Esophagus squamous epithelium (tissue), 5 donors: ENCODE results near the gene MISFA. TPM values are rescaled to one million over a fixed set of nuclear protein-coding genes. Genes with fewer than 3 reads are reported as not detected.

Source experiments
- DNase-seq: peaks from one replicate; lab custom pipeline; 2025; lab: John Stamatoyannopoulos, UW
- H3K27ac ChIP-seq, 4 donors: fragments of 200-600 bp; sonication (generic); one replicate each; pipeline ENCODE4 v1.5.1; 2016 to 2019; ENCODE audit warnings: mild to moderate bottlenecking in 1 of 4
- H3K27me3 ChIP-seq, 4 donors: fragments of 200-600 bp; sonication (generic); 1 replicate in 3 of 4; 2 replicates in 1 of 4; pipeline versions ENCODE4 v1.5.1 to v1.6.0; 2017 to 2021; ENCODE audit warnings: antibody characterized with exemption in 1 of 4
- H3K36me3 ChIP-seq, 3 donors: fragments of 200-600 bp; sonication (generic); one replicate each; pipeline ENCODE4 v1.5.1; 2016 to 2019
- H3K4me1 ChIP-seq, 3 donors: fragments of 200-600 bp; sonication (generic); one replicate each; pipeline ENCODE4 v1.5.1; 2017 to 2019
- H3K4me3 ChIP-seq, 4 donors: fragments of 200-600 bp; sonication (generic); 1 replicate in 3 of 4; 2 replicates in 1 of 4; pipeline ENCODE4 v1.5.1; 2016 to 2019; ENCODE audit warnings: mild to moderate bottlenecking in 2 of 4, moderate library complexity in 1 of 4
- H3K9me3 ChIP-seq, 3 donors: fragments of 200-600 bp; sonication (generic); one replicate each; pipeline ENCODE4 v1.5.1; 2016 to 2019
- CTCF ChIP-seq, 6 experiments: fragments of 450-650 bp in 4 of 6; fragments of 200-600 bp in 2 of 6; sonication (generic) in 2 of 6; IDR thresholded peaks; one replicate each; pipeline ENCODE4 v1.5.1; 2016 to 2019; ENCODE audit warnings: antibody characterized with exemption in 6 of 6, mild to moderate bottlenecking in 4 of 6, moderate library complexity in 4 of 6
- POLR2A ChIP-seq, 4 donors: fragments of 450-650 bp; IDR thresholded peaks; one replicate each; pipeline ENCODE4 v1.6.1; 2017; ENCODE audit warnings: antibody characterized with exemption in 4 of 4, mild to moderate bottlenecking in 4 of 4, moderate library complexity in 3 of 4
- WGBS, 2 donors: methylation state at CpG; one replicate each; pipeline ENCODE4 v1.1.5; 2018; 5-methylcytosine and 5-hydroxymethylcytosine counted together
- intact Hi-C: fragments of 100-400 bp; cut with DNase I; formaldehyde crosslinking; loops from one replicate; pipeline ENCODE4 v1.15.0; 2022
- total RNA-seq, 4 donors: library from RNA; depleted of rRNA; stranded (reverse); fragments of >200 nt; gene quantifications; one replicate each; pipeline ENCODE4 v1.1.0, GENCODE V29; 2016
- donor health status: DM: yes; HTN: yes; CAD: no.

Gene MISFA
- total RNA-seq, 4 donors from 2014 or later, result 1.4 to 2.5 TPM; not detected in 2

- H3K4me3 ChIP-seq, result no peak overlapping the region
- H3K27me3 ChIP-seq, result no peaks in the 10 kb centered on the region
- TF ChIP-seq POLR2A (IDR thresholded peaks at IDR 0.05) (no peak), CTCF (IDR thresholded peaks at IDR 0.05) (no peak)
- WGBS, 2 donors, result 61 to 71% methylated on average over 10 of the region's 10 CpGs
- peak overlapping the region in 3 of 4 donors; percentile 11 to 47 (median 23) for H3K27ac ChIP-seq
- no peak for DNase-seq
- H3K36me3 ChIP-seq, result peaks cover 0 to 32% (median 9%) of the 10 kb centered on the region in 3 donors
- H3K4me1 ChIP-seq, result peaks cover 0 to 33% (median 16%) of the 10 kb centered on the region in 3 donors
- intact Hi-C loops, result no loop called here
- no peaks in the 10 kb centered on the region for H3K9me3 ChIP-seq
Observed at GRCh38 chr11:18617688-18618341, 18.2 kb downstream of the MISFA start.

DNA sequence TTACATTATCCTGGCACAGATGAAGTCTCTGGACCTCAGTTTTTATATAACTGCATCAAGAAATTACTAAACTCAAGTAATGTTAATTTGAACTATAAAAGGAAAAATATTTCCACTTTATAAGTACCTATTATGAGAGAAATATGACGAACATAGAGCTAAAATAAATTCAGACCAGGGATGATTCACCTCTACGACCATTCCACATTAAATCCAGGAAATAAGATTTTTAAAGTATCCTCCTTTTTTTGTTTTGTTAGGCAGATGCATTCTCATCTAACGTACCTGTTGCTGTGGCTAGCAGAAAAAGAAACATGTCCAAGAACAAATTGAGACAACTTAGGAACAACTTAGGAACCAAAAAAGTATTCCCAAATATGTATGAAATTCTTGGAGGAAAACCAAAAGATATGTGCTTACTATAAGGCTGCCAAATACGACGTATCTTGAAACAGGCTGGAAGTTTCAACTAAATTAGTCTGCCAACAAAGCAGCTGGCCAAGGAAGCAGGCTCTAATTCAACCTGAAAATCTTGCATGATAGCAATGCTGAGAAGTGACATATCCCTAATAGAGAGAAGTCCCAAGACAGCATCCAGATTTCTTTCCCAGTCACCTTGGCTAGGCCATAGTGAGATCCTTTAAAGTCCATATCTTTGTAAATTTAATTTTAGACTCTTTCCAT lies 18.9 kb downstream of the MISFA start:
- Histone ChIP-seq H3K27me3 (no peaks in the 10 kb centered on the region), H3K9me3 (no peaks in the 10 kb centered on the region), H3K27ac (peak overlapping the region in 3 of 4 donors; percentile 11 to 47 (median 23)), H3K36me3 (peaks cover 0 to 26% (median 9%) of the 10 kb centered on the region in 3 donors), H3K4me1 (peaks cover 0 to 33% (median 16%) of the 10 kb centered on the region in 3 donors), H3K4me3 (no peak overlapping the region)
- TF ChIP-seq POLR2A (IDR thresholded peaks at IDR 0.05), result no peak
- no peak for TF ChIP-seq CTCF (IDR thresholded peaks at IDR 0.05)
- 10 to 13% methylated on average over 5 of the region's 5 CpGs for WGBS, 2 donors
- DNase-seq, result no peak
- intact Hi-C loops, result no loop called here

GRCh38 chr11:18623707-18624106 lies 24.1 kb downstream of the MISFA start:
- WGBS, 2 donors, result 90 to 95% methylated on average over 2 of the region's 2 CpGs
- H3K4me3 ChIP-seq, result no peak overlapping the region
- intact Hi-C loops, result no loop called here
- H3K27me3 ChIP-seq, result no peaks in the 10 kb centered on the region
- no peaks in the 10 kb centered on the region for H3K9me3 ChIP-seq
- no peak for DNase-seq
- TF ChIP-seq POLR2A (IDR thresholded peaks at IDR 0.05) (no peak), CTCF (IDR thresholded peaks at IDR 0.05) (no peak)
- H3K36me3 ChIP-seq, result no peaks in the 10 kb centered on the region
- H3K4me1 ChIP-seq, result peaks cover 0 to 26% (median 4%) of the 10 kb centered on the region in 3 donors
- H3K27ac ChIP-seq, result no peak overlapping the region

- H3K4me3 ChIP-seq, result no peak overlapping the region
Observed at GRCh38 chr11:18624161-18624560, 24.6 kb downstream of the MISFA start.

DNA sequence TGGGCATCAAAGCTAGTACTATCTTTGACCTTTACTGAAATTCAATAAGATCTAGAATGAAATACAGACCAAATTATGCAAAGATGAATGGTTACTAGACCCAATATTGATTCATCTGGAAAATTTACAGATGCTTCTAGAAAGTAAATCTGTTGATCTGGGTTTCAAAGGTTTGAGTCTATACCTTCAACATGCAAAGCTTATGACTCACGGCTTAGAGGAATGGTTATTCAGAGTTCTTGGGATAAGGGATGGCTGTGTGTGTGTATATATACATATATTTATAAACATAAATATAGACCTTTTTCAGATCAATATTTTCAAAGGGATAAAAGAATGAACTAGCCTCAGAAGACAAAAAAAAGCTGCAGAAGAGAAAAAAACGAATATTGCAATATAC lies 33.3 kb downstream of the MISFA start:
- TF ChIP-seq CTCF (IDR thresholded peaks at IDR 0.05) (no peak), POLR2A (IDR thresholded peaks at IDR 0.05) (no peak)
- no peak for DNase-seq
- Histone ChIP-seq H3K27ac (peak overlapping the region in 1 of 4 donors; percentile 94), H3K36me3 (no peaks in the 10 kb centered on the region), H3K4me3 (peak overlapping the region in 3 of 4 donors; percentile 76 to 93 (median 80)), H3K9me3 (no peaks in the 10 kb centered on the region), H3K27me3 (no peaks in the 10 kb centered on the region), H3K4me1 (peaks cover 4 to 34% (median 14%) of the 10 kb centered on the region in 3 donors)
- intact Hi-C loops, result no loop called here
- 33 to 36% methylated on average over 2 of the region's 2 CpGs for WGBS, 2 donors

More at GRCh38 chr11:18624161-18624560, 24.6 kb downstream of the MISFA start:
- DNase-seq, result no peak
- no peak for TF ChIP-seq POLR2A (IDR thresholded peaks at IDR 0.05)
- peaks cover 0 to 21% (median 0%) of the 10 kb centered on the region in 3 donors for H3K4me1 ChIP-seq
- no peaks in the 10 kb centered on the region for H3K9me3 ChIP-seq
- H3K27me3 ChIP-seq, result no peaks in the 10 kb centered on the region
- 89% methylated on average over 1 of the region's 1 CpG for WGBS, 2 donors
- intact Hi-C loops, result no loop called here
- no peak overlapping the region for H3K27ac ChIP-seq
- H3K36me3 ChIP-seq, result no peaks in the 10 kb centered on the region
